Aorta (tissue), 5 donors: ENCODE measurements around the gene WDFY3. TPM values are rescaled to one million over a fixed set of nuclear protein-coding genes. Genes with fewer than 3 reads are reported as not detected.
"Not testable (repeated sequence)": the region's sequence is repeated elsewhere in the genome, so short reads cannot be mapped to it uniquely, and the experiment has no call there.

Experiments
- ATAC-seq: fragments of 200-7000 bp; cut with Tn5 transposase; one replicate; pipeline ENCODE4 v1.9.1; 2022; ENCODE audit warnings: moderate library complexity; ENCODE audit not compliant: low FRiP score
- DNase-seq, 2 donors: peaks; one replicate each; pipeline ENCODE4 v3.0.0-alpha.2; 2020
- H3K27ac ChIP-seq, 2 donors: one replicate each; pipeline ENCODE4 v1.5.1; 2013; ENCODE audit warnings: low read length in 2 of 2, mild to moderate bottlenecking in 2 of 2, moderate library complexity in 2 of 2, control low read depth in 1 of 2, inconsistent platforms in 1 of 2, low read depth in 1 of 2
- H3K27me3 ChIP-seq, 2 donors: one replicate each; pipeline ENCODE4 v1.6.1; 2013; ENCODE audit warnings: control low read depth in 1 of 2, low read length in 1 of 2, mild to moderate bottlenecking in 1 of 2, moderate library complexity in 1 of 2; ENCODE audit not compliant: insufficient read depth in 2 of 2, control insufficient read depth in 1 of 2
- H3K36me3 ChIP-seq, 2 donors: one replicate each; pipeline ENCODE4 v1.6.1; 2013; ENCODE audit warnings: control low read depth in 1 of 2, low read length in 1 of 2, mild to moderate bottlenecking in 1 of 2; ENCODE audit not compliant: insufficient read depth in 2 of 2, control insufficient read depth in 1 of 2
- H3K4me1 ChIP-seq, 2 donors: one replicate each; pipeline ENCODE4 v1.6.1; 2013; ENCODE audit warnings: low read length in 2 of 2, control low read depth in 1 of 2, mild to moderate bottlenecking in 1 of 2, moderate library complexity in 1 of 2; ENCODE audit not compliant: insufficient read depth in 2 of 2, control insufficient read depth in 1 of 2
- H3K4me3 ChIP-seq, 2 donors: one replicate each; pipeline ENCODE4 v1.5.1; 2013; ENCODE audit warnings: low read length in 2 of 2, control low read depth in 1 of 2, mild to moderate bottlenecking in 1 of 2
- H3K9me3 ChIP-seq: one replicate; pipeline ENCODE4 v1.6.1; 2013; ENCODE audit warnings: mild to moderate bottlenecking, low read length; ENCODE audit not compliant: control insufficient read depth
- WGBS, 2 donors: extraction: QIAGEN DNeasy Blood & Tissue Kit; methylation state at CpG; one replicate each; pipeline ENCODE4 v1.1.7; 2013; 5-methylcytosine and 5-hydroxymethylcytosine counted together
- intact Hi-C, 2 donors: fragments of 100-400 bp; cut with DNase I; formaldehyde crosslinking; loops; one replicate each; pipeline versions ENCODE4 v1.14.2 to v1.15.0; 2022
- polyA plus RNA-seq, 2 donors: library from polyadenylated mRNA; stranded (reverse); fragments of 200-250 nt; gene quantifications; one replicate each; pipeline ENCODE4 v1.2.3, GENCODE V29; 2013
- total RNA-seq, 2 donors: library from RNA; stranded (reverse); fragmentation: NEBNext Ultra II Directional; extraction: Animal tissue kit (Norgen Biotek cat#: 25700); gene quantifications; one replicate each; pipeline ENCODE4 v1.2.1, GENCODE V29; 2021
- donor health status: healthy with polysubstance abuse.
- donor health status: Bipolar disorder and iron deficiency.
- donor health status: DM: no; HTN: no; CAD: no.
- donor health status: DM: no; HTN: no; CAD: no.
- donor health status: DM: yes; HTN: yes; CAD: no.

The WDFY3 gene
- total and polyA plus RNA-seq, 4 donors: 3.4 to 177 (median 69.5) TPM

GRCh38 chr4:84826681-84827080, 139.8 kb downstream of the WDFY3 start:
- Histone ChIP-seq H3K4me1 (peaks cover 0 to 1% of the 10 kb centered on the region in 2 donors), H3K27me3 (no peaks in the 10 kb centered on the region), H3K36me3 (peaks cover 0 to 2% of the 10 kb centered on the region in 2 donors), H3K4me3 (no peak overlapping the region), H3K9me3 (no peaks in the 10 kb centered on the region), H3K27ac (no peak overlapping the region)
- no peak for ATAC-seq
- DNase-seq: no peak
- intact Hi-C loops: no loop called here

- Histone ChIP-seq H3K4me3 (no peak overlapping the region), H3K27ac (no peak overlapping the region), H3K4me1 (peaks cover 0 to 1% of the 10 kb centered on the region in 2 donors), H3K9me3 (no peaks in the 10 kb centered on the region), H3K27me3 (no peaks in the 10 kb centered on the region), H3K36me3 (peaks cover 0 to 2% of the 10 kb centered on the region in 2 donors)
- ATAC-seq: no peak
- intact Hi-C loops: no loop called here
- DNase-seq: no peak
- WGBS, 2 donors: 91 to 92% methylated on average over 5 of the region's 5 CpGs
Observed at GRCh38 chr4:84825701-84826341, 140.7 kb downstream of the WDFY3 start.

DNA sequence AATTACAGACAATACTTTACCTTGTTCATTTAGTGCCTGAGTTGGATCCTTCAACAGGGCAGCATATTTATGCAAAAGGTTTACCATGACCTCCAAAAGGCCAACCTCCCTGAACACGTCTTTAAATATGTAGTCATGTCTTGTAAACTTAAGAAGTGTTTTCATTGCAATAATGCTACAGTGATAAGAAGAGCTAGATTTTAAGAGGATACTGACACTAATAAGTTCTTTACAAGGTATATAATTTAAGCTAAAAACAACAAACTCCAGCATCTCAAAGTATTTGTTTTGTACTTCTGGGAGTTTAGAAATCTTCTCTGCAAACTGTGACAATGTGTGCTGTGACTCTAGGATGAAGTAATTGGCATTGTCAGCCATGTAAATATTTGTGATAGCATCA, 145.4 kb downstream of the WDFY3 start:
- Histone ChIP-seq H3K4me1 (no peaks in the 10 kb centered on the region), H3K4me3 (no peak overlapping the region), H3K9me3 (no peaks in the 10 kb centered on the region), H3K27me3 (no peaks in the 10 kb centered on the region), H3K27ac (no peak overlapping the region), H3K36me3 (no peaks in the 10 kb centered on the region)
- WGBS, 2 donors: 58 to 64% methylated on average over 1 of the region's 1 CpG
- DNase-seq (no peak), ATAC-seq (no peak)
- intact Hi-C loops: no loop called here

DNA sequence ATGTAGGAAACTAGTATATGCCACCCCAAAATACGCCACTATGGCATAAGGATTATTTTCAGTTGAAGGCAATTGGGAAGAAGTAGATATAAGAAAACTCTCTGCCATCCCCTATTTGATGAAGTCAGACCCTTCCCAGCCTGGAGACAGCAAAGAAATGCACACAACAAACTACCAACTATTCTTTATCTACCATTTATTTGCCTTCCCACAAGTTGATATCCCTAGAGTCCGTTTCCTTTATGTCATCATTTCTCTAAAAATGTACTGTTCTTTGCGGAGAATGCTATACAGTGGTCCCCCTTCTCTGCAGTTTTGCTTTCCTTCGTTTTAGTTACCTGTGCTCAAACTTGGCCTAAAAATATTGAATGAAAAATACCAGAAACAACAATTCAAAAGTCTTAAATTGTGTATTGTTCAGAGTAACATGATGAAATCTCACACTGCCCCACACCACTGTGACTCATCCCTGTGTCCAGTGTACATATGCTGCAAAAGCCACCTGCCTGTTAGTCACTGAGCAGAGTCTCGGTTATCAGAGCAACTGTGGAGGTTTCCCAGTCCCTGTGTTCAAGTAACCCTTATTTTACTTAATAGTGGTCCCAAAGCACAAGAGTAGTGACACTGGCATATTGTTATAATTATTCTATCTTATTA, 152.3 kb downstream of the WDFY3 start:
- H3K27ac ChIP-seq: no peak overlapping the region
- no peak for DNase-seq
- intact Hi-C loops: no loop called here
- H3K4me1 ChIP-seq: no peaks in the 10 kb centered on the region
- 81 to 85% methylated on average over 5 of the region's 5 CpGs for WGBS, 2 donors
- ATAC-seq: no peak
- no peaks in the 10 kb centered on the region for H3K9me3 ChIP-seq
- no peak overlapping the region for H3K4me3 ChIP-seq
- no peaks in the 10 kb centered on the region for H3K27me3 ChIP-seq
- H3K36me3 ChIP-seq: no peaks in the 10 kb centered on the region

DNA sequence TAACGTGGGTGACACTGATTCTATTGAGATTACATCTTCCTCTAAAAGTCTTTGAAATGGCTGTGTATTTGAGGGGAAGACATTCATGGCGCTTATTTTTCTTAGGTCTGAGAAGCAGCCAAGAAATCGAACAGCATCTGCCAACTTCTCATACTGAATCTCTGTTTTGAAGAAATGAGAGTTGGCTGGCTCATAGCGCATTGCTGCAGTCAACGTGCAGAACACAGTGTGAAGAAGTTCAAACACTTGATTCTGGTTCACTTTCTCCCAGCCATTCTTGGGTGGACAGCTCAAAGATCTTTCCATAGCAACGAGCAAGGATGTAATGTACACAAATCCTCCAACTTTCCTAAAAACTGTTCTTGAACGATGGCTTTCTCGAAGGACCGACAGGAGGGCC, 156.5 kb downstream of the WDFY3 start:
- H3K9me3 ChIP-seq: no peaks in the 10 kb centered on the region
- no peak overlapping the region for H3K4me3 ChIP-seq
- intact Hi-C loops: loop anchor here in 1 of 2 donors (10.0 kb wide), 1 partner anchor 155 kb away; the partner anchor contains the start of gene WDFY3
- peak overlapping the region in 1 of 2 donors; percentile 19 for H3K27ac ChIP-seq
- H3K27me3 ChIP-seq: no peaks in the 10 kb centered on the region
- no peaks in the 10 kb centered on the region for H3K36me3 ChIP-seq
- H3K4me1 ChIP-seq: no peaks in the 10 kb centered on the region
- 16 to 17% methylated on average over 9 of the region's 9 CpGs for WGBS, 2 donors
- DNase-seq: no peak
- peak; percentile 33 for ATAC-seq

GRCh38 chr4:84808332-84808731, 158.2 kb downstream of the WDFY3 start:
- no peaks in the 10 kb centered on the region for H3K36me3 ChIP-seq
- 77 to 81% methylated on average over 2 of the region's 2 CpGs for WGBS, 2 donors
- intact Hi-C loops: loop anchor here in 1 of 2 donors (10.0 kb wide), 1 partner anchor 156 kb away; the partner anchor contains the start of gene WDFY3
- ATAC-seq (no peak), DNase-seq (no peak)
- H3K9me3 ChIP-seq: no peaks in the 10 kb centered on the region
- no peak overlapping the region for H3K4me3 ChIP-seq
- no peaks in the 10 kb centered on the region for H3K27me3 ChIP-seq
- H3K27ac ChIP-seq: no peak overlapping the region
- H3K4me1 ChIP-seq: peaks cover 3% of the 10 kb centered on the region in 2 donors

- DNase-seq, H3K27ac ChIP-seq, H3K4me3 ChIP-seq, H3K9me3 ChIP-seq, H3K4me1 ChIP-seq, H3K27me3 ChIP-seq, ATAC-seq, H3K36me3 ChIP-seq: not testable (repeated sequence)
- WGBS, 2 donors: 88 to 92% methylated on average over 11 of the region's 11 CpGs
- intact Hi-C loops: loop anchor here in 1 of 2 donors (10.0 kb wide), 1 partner anchor 158 kb away; the partner anchor contains the start of gene WDFY3
Observed at GRCh38 chr4:84806541-84806940, 159.9 kb downstream of the WDFY3 start.

GRCh38 chr4:84804136-84804535, 162.4 kb downstream of the WDFY3 start:
- Histone ChIP-seq H3K4me1 (peaks cover 3% of the 10 kb centered on the region in 2 donors), H3K27me3 (no peaks in the 10 kb centered on the region), H3K4me3 (no peak overlapping the region), H3K36me3 (peaks cover 0 to 2% of the 10 kb centered on the region in 2 donors), H3K27ac (no peak overlapping the region), H3K9me3 (no peaks in the 10 kb centered on the region)
- 3 to 7% methylated on average over 4 of the region's 4 CpGs for WGBS, 2 donors
- DNase-seq (no peak), ATAC-seq (no peak)
- intact Hi-C loops: loop anchor here (5.0 to 10.0 kb wide), 2 partner anchors 52 to 161 kb away; partner anchors contain the start of gene WDFY3 (in 1 of the 2)

DNA sequence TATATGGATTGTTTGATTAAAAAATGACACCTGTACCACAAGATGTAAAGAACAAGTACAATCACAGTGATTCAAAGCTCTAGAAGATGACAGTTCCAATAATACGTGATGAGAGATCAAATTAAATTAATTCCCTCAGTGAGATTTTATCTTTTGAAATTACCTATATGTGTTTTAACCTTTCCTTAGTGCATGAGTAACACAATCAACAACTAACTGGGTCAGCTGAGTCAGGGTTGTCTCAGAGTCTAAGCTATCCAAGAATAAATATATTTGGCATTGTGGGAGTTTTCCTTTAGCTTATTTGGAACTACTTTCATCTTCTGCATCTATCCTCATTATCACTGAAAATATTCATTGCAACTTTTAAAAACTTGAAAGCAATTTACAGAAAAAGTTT, 162.8 kb downstream of the WDFY3 start:
- no peaks in the 10 kb centered on the region for H3K9me3 ChIP-seq
- DNase-seq (no peak), ATAC-seq (no peak)
- 69 to 74% methylated on average over 1 of the region's 1 CpG for WGBS, 2 donors
- H3K27me3 ChIP-seq: no peaks in the 10 kb centered on the region
- peaks cover 0 to 2% of the 10 kb centered on the region in 2 donors for H3K36me3 ChIP-seq
- no peak overlapping the region for H3K4me3 ChIP-seq
- no peak overlapping the region for H3K27ac ChIP-seq
- H3K4me1 ChIP-seq: peaks cover 3% of the 10 kb centered on the region in 2 donors
- intact Hi-C loops: loop anchor here (5.0 to 10.0 kb wide), 2 partner anchors 51 to 161 kb away; partner anchors contain the start of gene WDFY3 (in 1 of the 2)
